HepG2 (cell line): ENCODE measurements around the gene TREML1. TPM values are rescaled to one million over a fixed set of nuclear protein-coding genes. Genes with fewer than 3 reads are reported as not detected.

Source experiments
- ATAC-seq: fragments of 200-7000 bp; cut with Tn5 transposase; 3 replicates; pipeline ENCODE4 v1.9.1; 2020; ENCODE audit warnings: mild to moderate bottlenecking, moderate library complexity
- BruUV-seq: library from RNA; stranded (reverse); fragments of 400-500 nt; replicated peaks from 2 replicates; lab custom pipeline; 2021; lab: Mats Ljungman, UMichigan
- CTCF ChIA-PET: fragments of 300-600 bp; formaldehyde crosslinking; extraction: SDS; loops from one replicate; lab custom pipeline; 2021; ENCODE audit warnings: low total read pairs, inconsistent platforms, low intra/inter-chr PET ratio; lab: Yijun Ruan, JAX
- POLR2A ChIA-PET: fragments of 350-600 bp; sonication (Branson Sonifier 250); formaldehyde crosslinking; loops from one replicate; lab custom pipeline; 2020; ENCODE audit warnings: antibody characterized with exemption, inconsistent platforms; lab: Yijun Ruan, JAX
- DNase-seq: peaks from one replicate; pipeline ENCODE4 v3.0.0-alpha.2; 2015; ENCODE audit warnings: low spot score
- FAIRE-seq: peaks from 3 replicates; lab custom pipeline; 2011; peaks lifted over from hg19 to GRCh38; lab: Jason Lieb, UNC
- H2AFZ ChIP-seq: one replicate; pipeline ENCODE4 v1.6.1; 2011; ENCODE audit warnings: low read length, inconsistent platforms
- H3K27ac ChIP-seq: fragments of 300-600 bp; 3 replicates; pipeline ENCODE4 v1.8.0; 2011; ENCODE audit warnings: mixed run types, mild to moderate bottlenecking, mixed read lengths, low read length, inconsistent platforms; ENCODE audit not compliant: insufficient read depth; ENCODE audit errors: extremely low read length
- H3K27me3 ChIP-seq, 2 experiments: fragments of 200-600 bp in 1 of 2; 2 replicates in 1 of 2; 3 replicates in 1 of 2; pipeline versions ENCODE4 v1.6.0 to v1.8.0; 2011; ENCODE audit warnings: low read length in 2 of 2, mild to moderate bottlenecking in 2 of 2, moderate library complexity in 2 of 2, inconsistent platforms in 1 of 2; ENCODE audit not compliant: insufficient read depth in 2 of 2, control insufficient read depth in 1 of 2
- H3K36me3 ChIP-seq, 2 experiments: fragments of 200-600 bp in 1 of 2; replicated peaks in 1 of 2; 2 replicates in 1 of 2; 3 replicates in 1 of 2; pipeline versions ENCODE4 v1.5.1 to v1.8.0; 2011; ENCODE audit warnings: low read length in 2 of 2, inconsistent platforms in 1 of 2; ENCODE audit not compliant: insufficient read depth in 2 of 2, control insufficient read depth in 1 of 2
- H3K4me1 ChIP-seq: 2 replicates; pipeline ENCODE4 v1.5.1; 2012; ENCODE audit warnings: low read length, inconsistent platforms; ENCODE audit not compliant: insufficient read depth
- H3K4me2 ChIP-seq: 2 replicates; pipeline ENCODE4 v1.6.0; 2011; ENCODE audit warnings: low read depth, low read length, inconsistent platforms
- H3K4me3 ChIP-seq, 3 experiments: fragments of 200-600 bp in 1 of 3; sonication (generic), shearing (Covaris generic) in 1 of 3; replicated peaks in 1 of 3; 2 replicates each; pipeline ENCODE4 v1.5.1; 2011 to 2016; ENCODE audit warnings: low read length in 3 of 3, inconsistent platforms in 2 of 3, low read depth in 2 of 3, mild to moderate bottlenecking in 2 of 3, control low read depth in 1 of 3, mixed read lengths in 1 of 3; ENCODE audit not compliant: insufficient read depth in 1 of 3
- H3K79me2 ChIP-seq: one replicate; pipeline ENCODE4 v1.6.1; 2011; ENCODE audit warnings: low read length, inconsistent platforms; ENCODE audit not compliant: insufficient read depth
- H3K9ac ChIP-seq: 2 replicates; pipeline ENCODE4 v1.6.0; 2011; ENCODE audit warnings: mild to moderate bottlenecking, low read depth, low read length, inconsistent platforms; ENCODE audit not compliant: insufficient read depth
- H3K9me3 ChIP-seq: 2 replicates; pipeline ENCODE4 v1.5.1; 2012; ENCODE audit warnings: mild to moderate bottlenecking, low read length
- H4K20me1 ChIP-seq: 2 replicates; pipeline ENCODE4 v1.6.0; 2011; ENCODE audit warnings: inconsistent platforms, mild to moderate bottlenecking, low read length, moderate library complexity; ENCODE audit not compliant: insufficient read depth
- BRCA1 ChIP-seq: sonication (generic); formaldehyde crosslinking; IDR thresholded peaks from 2 replicates; pipeline ENCODE4 v1.4.0; 2020; ENCODE audit warnings: missing genetic modification reagents
- ERF ChIP-seq: IDR thresholded peaks from 2 replicates; pipeline ENCODE4 v1.6.1; 2018; ENCODE audit warnings: missing biosample characterization, missing genetic modification reagents
- HIVEP1 ChIP-seq: sonication (generic); formaldehyde crosslinking; IDR thresholded peaks from 2 replicates; pipeline ENCODE4 v1.4.0; 2020; ENCODE audit warnings: mild to moderate bottlenecking, missing genetic modification reagents
- HMGA1 ChIP-seq: sonication (generic); formaldehyde crosslinking; conservative IDR thresholded peaks from 2 replicates; pipeline ENCODE4 v1.4.0; 2020; ENCODE audit warnings: missing genetic modification reagents
- HNRNPLL ChIP-seq: fragments of 200-400 bp; formaldehyde crosslinking; IDR thresholded peaks from 2 replicates; pipeline ENCODE4 v1.6.1; 2017; ENCODE audit warnings: mild to moderate bottlenecking, low read depth, low read length; ENCODE audit not compliant: poor library complexity, severe bottlenecking
- KLF12 ChIP-seq: sonication (generic); formaldehyde crosslinking; IDR thresholded peaks from 2 replicates; pipeline ENCODE4 v1.4.0; 2020; ENCODE audit warnings: missing genetic modification reagents, borderline replicate concordance
- MEF2D ChIP-seq: sonication (generic); formaldehyde crosslinking; IDR thresholded peaks from 2 replicates; pipeline ENCODE4 v1.5.1; 2020; ENCODE audit warnings: mild to moderate bottlenecking, missing genetic modification reagents
- NFAT5 ChIP-seq: sonication (generic); formaldehyde crosslinking; IDR thresholded peaks from 2 replicates; pipeline ENCODE4 v1.4.0; 2020; ENCODE audit warnings: missing genetic modification reagents
- SNAI1 ChIP-seq: sonication (generic); formaldehyde crosslinking; IDR thresholded peaks from 2 replicates; pipeline ENCODE4 v1.5.0; 2020; ENCODE audit warnings: mild to moderate bottlenecking, missing genetic modification reagents, borderline replicate concordance
- ZNF484 ChIP-seq: sonication (generic); formaldehyde crosslinking; IDR thresholded peaks from 2 replicates; pipeline ENCODE4 v1.5.1; 2020; ENCODE audit warnings: mild to moderate bottlenecking, low read depth, missing genetic modification reagents, borderline replicate concordance
- ZNF557 ChIP-seq: sonication (generic); formaldehyde crosslinking; IDR thresholded peaks from 2 replicates; pipeline ENCODE4 v1.4.0; 2020; ENCODE audit warnings: missing genetic modification reagents
- ZSCAN12 ChIP-seq: sonication (generic); formaldehyde crosslinking; IDR thresholded peaks from 2 replicates; pipeline ENCODE4 v1.9.0; 2021; ENCODE audit warnings: mild to moderate bottlenecking, missing genetic modification reagents
- ZSCAN5A ChIP-seq: sonication (generic); formaldehyde crosslinking; IDR thresholded peaks from 2 replicates; pipeline ENCODE4 v1.8.0; 2022; ENCODE audit warnings: mild to moderate bottlenecking, missing genetic modification reagents, borderline replicate concordance
- WGBS: methylation state at CpG from one replicate; pipeline ENCODE4 v1.1.6; 2017; ENCODE audit warnings: low lambda C conversion rate; 5-methylcytosine and 5-hydroxymethylcytosine counted together
- in situ Hi-C: cut with HindIII; loops from 2 replicates; pipeline ENCODE4 v1.10.0; 2017; ENCODE audit warnings: low pct_unique_long_range_greater_than_20kb; ENCODE audit not compliant: extremely low pct_ligation_motif_present
- intact Hi-C: fragments of 100-400 bp; cut with micrococcal nuclease; formaldehyde crosslinking; loops from one replicate; pipeline ENCODE4 v1.10.0; 2022; ENCODE audit not compliant: unreplicated experiment
- polyA plus RNA-seq, 8 experiments: library from polyadenylated mRNA; depleted of rRNA in 3 of 8; stranded (reverse) in 7 of 8; unstranded in 1 of 8; fragments of >200 nt; fragmentation: Illumina TruSeq in 4 of 8; extraction: Trizol in 4 of 8; gene quantifications; 2 replicates each; pipeline versions ENCODE4 v1.2.1 to v1.2.3, GENCODE V29; 2011 to 2016; ENCODE audit warnings: low read depth in 4 of 8, missing spikeins in 1 of 8, mixed read lengths in 1 of 8; ENCODE audit not compliant: insufficient read depth in 1 of 8
- total RNA-seq, 5 experiments: library from RNA; depleted of rRNA; stranded (reverse); fragments of >200 nt; fragmentation: Illumina TruSeq; extraction: Trizol; gene quantifications; 2 replicates each; pipeline ENCODE4 v1.2.3, GENCODE V29; 2016; ENCODE audit warnings: low read depth in 1 of 5
- TF ChIP-seq, protein P1 (sequence below): sonication (generic); formaldehyde crosslinking; conservative IDR thresholded peaks from 2 replicates; pipeline ENCODE4 v1.4.0; 2020; ENCODE audit warnings: missing genetic modification reagents
- TF ChIP-seq, protein P2 (sequence below): IDR thresholded peaks from 2 replicates; pipeline ENCODE4 v1.6.1; 2018; ENCODE audit warnings: missing genetic modification reagents

TREML1 gene
- total and polyA plus RNA-seq, 2 of the 13 experiments (the other 11 are each of a cell fraction or from before 2014, with no cell fraction given) = not detected

- H2AFZ ChIP-seq = no peak overlapping the region
- H3K36me3 ChIP-seq = no peaks in the 10 kb centered on the region
- CTCF ChIA-PET = interaction anchor here (2.8 kb wide), 1 partner anchor 89 kb away, joined by 19 read pairs; no protein-coding TSS in a partner anchor
- no TSS peak for BruUV-seq
- H4K20me1 ChIP-seq = no peaks in the 10 kb centered on the region
- no peak overlapping the region for H3K9ac ChIP-seq
- TF ChIP-seq, protein P1, sequence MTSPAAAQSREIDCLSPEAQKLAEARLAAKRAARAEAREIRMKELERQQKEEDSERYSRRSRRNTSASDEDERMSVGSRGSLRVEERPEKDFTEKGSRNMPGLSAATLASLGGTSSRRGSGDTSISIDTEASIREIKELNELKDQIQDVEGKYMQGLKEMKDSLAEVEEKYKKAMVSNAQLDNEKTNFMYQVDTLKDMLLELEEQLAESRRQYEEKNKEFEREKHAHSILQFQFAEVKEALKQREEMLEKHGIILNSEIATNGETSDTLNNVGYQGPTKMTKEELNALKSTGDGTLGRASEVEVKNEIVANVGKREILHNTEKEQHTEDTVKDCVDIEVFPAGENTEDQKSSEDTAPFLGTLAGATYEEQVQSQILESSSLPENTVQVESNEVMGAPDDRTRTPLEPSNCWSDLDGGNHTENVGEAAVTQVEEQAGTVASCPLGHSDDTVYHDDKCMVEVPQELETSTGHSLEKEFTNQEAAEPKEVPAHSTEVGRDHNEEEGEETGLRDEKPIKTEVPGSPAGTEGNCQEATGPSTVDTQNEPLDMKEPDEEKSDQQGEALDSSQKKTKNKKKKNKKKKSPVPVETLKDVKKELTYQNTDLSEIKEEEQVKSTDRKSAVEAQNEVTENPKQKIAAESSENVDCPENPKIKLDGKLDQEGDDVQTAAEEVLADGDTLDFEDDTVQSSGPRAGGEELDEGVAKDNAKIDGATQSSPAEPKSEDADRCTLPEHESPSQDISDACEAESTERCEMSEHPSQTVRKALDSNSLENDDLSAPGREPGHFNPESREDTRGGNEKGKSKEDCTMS (CRISPR knock-in tag) = no peak
- TF ChIP-seq NFAT5 (CRISPR knock-in tag) (no peak), BRCA1 (CRISPR knock-in tag) (no peak), ZSCAN5A (CRISPR knock-in tag) (no peak), ERF (CRISPR knock-in tag) (no peak), SNAI1 (CRISPR knock-in tag) (no peak), HIVEP1 (no peak), MEF2D (CRISPR knock-in tag) (no peak), HMGA1 (CRISPR knock-in tag) (no peak), ZSCAN12 (CRISPR knock-in tag) (no peak), HNRNPLL (no peak), ZNF557 (CRISPR knock-in tag) (no peak), ZNF484 (CRISPR knock-in tag) (no peak), KLF12 (CRISPR knock-in tag) (no peak)
- TF ChIP-seq, protein P2, sequence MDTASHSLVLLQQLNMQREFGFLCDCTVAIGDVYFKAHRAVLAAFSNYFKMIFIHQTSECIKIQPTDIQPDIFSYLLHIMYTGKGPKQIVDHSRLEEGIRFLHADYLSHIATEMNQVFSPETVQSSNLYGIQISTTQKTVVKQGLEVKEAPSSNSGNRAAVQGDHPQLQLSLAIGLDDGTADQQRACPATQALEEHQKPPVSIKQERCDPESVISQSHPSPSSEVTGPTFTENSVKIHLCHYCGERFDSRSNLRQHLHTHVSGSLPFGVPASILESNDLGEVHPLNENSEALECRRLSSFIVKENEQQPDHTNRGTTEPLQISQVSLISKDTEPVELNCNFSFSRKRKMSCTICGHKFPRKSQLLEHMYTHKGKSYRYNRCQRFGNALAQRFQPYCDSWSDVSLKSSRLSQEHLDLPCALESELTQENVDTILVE = no peak
- ATAC-seq (no peak), DNase-seq (no peak), FAIRE-seq (no peak)
- in situ Hi-C loops (loop anchor here (5.0 kb wide), 1 partner anchor 89 kb away; no protein-coding TSS in a partner anchor), intact Hi-C loops (no loop called here)
- H3K9me3 ChIP-seq = no peaks in the 10 kb centered on the region
- no peaks in the 10 kb centered on the region for H3K79me2 ChIP-seq
- no peak overlapping the region for H3K4me2 ChIP-seq
- no peak overlapping the region for H3K27ac ChIP-seq
- peaks cover 5 to 23% of the 10 kb centered on the region in 2 experiments; a peak in 4 of 5 replicates for H3K27me3 ChIP-seq
- POLR2A ChIA-PET = interaction anchor here (0.8 kb wide), 1 partner anchor 109 kb away, joined by 3 read pairs; the partner anchor contains the start of genes NFYA and OARD1
- no peak overlapping the region for H3K4me3 ChIP-seq
- H3K4me1 ChIP-seq = peaks cover 11% of the 10 kb centered on the region
- 0% methylated on average over 1 of the region's 1 CpG for WGBS
Observed at GRCh38 chr6:41181566-41181965, 27.4 kb upstream of the TREML1 start.
